ENCODE results near the gene RNF126.
"Not testable (repeated sequence)": the region's sequence is repeated elsewhere in the genome, so short reads cannot be mapped to it uniquely, and the experiment has no call there.

Gene RNF126

DNA sequence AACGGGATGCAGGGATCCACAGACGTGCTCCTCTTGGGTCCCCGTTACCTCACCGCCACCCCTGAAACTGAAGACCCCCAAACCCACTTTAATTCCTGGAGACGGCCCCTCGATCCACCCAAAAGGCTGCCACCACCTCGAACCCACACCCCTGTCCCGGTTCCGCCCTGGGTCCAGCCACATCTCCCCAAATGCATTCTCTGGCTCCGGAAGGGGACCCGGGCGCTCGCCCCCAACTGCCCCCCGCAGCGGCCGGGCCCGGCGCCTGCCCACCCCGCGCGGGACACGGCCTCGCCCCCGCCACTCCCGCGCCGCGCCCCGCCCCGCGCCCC is 13.0 kb upstream of the RNF126 start:
- WGBS (ENCODE audit: insufficient coverage), result 7% methylated on average over 17 of the region's 31 CpGs
- DNase-seq, result no peak
- Histone ChIP-seq H3K9me3 (ENCODE audit: control extremely low read depth in 1 of 5, control insufficient read depth in 4 of 5, insufficient read depth in 2 of 5, low read depth in 1 of 5, low read length in 4 of 5) (no peaks in the 10 kb centered on the region), H3K36me3 (ENCODE audit: control insufficient read depth in 4 of 4, insufficient read depth in 4 of 4, low read length in 3 of 4) (no peaks in the 10 kb centered on the region), H3K27me3 (replicated peaks in 2 of 5; ENCODE audit: control insufficient read depth in 4 of 5, insufficient read depth in 5 of 5, low read length in 4 of 5) (peaks cover 0 to 33% (median 10%) of the 10 kb centered on the region in 5 experiments), H3K27ac (ENCODE audit: insufficient read depth in 1 of 2, low read depth in 1 of 2, low read length in 2 of 2, poor library complexity in 1 of 2, severe bottlenecking in 2 of 2) (no peak overlapping the region), H3K4me3 (ENCODE audit: control insufficient read depth in 1 of 7, extremely low read depth in 1 of 7, insufficient read depth in 4 of 7, low read depth in 2 of 7, low read length in 6 of 7) (peak overlapping the region in 1 of 7 experiments; percentile 13), H3K4me1 (ENCODE audit: control extremely low read depth in 1 of 4, control insufficient read depth in 4 of 4, insufficient read depth in 4 of 4, low read length in 3 of 4) (peaks cover 0 to 25% (median 19%) of the 10 kb centered on the region in 4 experiments)
- POLR2A ChIA-PET, result no interaction called here
- CTCF ChIA-PET, result interaction anchor here (1.0 to 1.3 kb wide), 3 partner anchors 9 to 32 kb away, joined by 3 to 5 read pairs (median 3); partner anchors contain the start of gene PALM

DNA sequence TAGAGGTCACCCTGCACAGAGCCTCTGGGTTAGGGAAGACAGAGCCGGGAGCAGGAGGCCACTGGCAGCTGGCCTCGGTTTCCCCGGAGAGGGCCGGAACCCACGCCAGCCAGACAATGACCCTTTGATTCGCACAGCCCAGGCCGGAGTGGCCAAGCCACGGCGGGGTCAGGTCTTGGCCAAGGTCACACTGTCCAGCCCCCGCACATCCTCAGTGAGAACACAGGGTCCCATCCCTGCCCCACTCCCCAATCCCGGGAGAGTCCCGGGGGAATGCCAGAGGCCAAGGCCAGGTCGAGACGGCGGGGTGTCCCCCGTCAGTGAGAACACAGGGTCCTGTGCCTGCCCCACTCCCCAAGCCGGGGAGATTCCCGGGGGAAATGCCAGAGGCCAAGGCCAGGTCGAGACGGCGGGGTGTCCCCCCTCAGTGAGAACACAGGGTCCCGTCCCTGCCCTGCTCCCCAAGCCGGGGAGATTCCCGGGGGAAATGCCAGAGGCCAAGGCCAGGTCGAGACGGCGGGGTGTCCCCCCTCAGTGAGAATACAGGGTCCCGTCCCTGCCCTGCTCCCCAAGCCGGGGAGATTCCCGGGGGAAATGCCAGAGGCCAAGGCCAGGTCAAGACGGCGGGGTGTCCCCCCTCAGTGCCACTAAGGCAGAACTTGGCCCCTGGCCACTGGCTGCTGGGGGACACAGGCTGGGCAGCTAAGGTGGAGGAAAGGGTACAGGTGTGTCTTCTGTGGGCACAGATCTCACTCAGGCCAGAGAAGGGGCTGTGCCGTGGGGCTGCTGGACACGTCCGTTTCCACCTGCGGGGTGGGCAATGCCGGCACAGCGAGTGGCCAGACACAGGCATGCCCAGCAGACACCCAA is 11.5 kb upstream of the RNF126 start:
- no peaks in the 10 kb centered on the region for H3K36me3 ChIP-seq (ENCODE audit: control insufficient read depth in 4 of 4, insufficient read depth in 4 of 4, low read length in 3 of 4)
- peaks cover 0 to 32% (median 20%) of the 10 kb centered on the region in 4 experiments for H3K4me1 ChIP-seq (ENCODE audit: control extremely low read depth in 1 of 4, control insufficient read depth in 4 of 4, insufficient read depth in 4 of 4, low read length in 3 of 4)
- ChIA-PET POLR2A (no interaction called here), CTCF (interaction anchor here (0.6 to 1.3 kb wide), 3 partner anchors 8 to 13 kb away, joined by 3 to 5 read pairs (median 3); no protein-coding TSS in a partner anchor)
- no peak for DNase-seq
- H3K9me3 ChIP-seq (ENCODE audit: control extremely low read depth in 1 of 5, control insufficient read depth in 4 of 5, insufficient read depth in 2 of 5, low read depth in 1 of 5, low read length in 4 of 5), result no peaks in the 10 kb centered on the region
- WGBS (ENCODE audit: insufficient coverage), result 92% methylated on average over 23 of the region's 38 CpGs
- peaks cover 0 to 33% (median 10%) of the 10 kb centered on the region in 5 experiments for H3K27me3 ChIP-seq (replicated peaks in 2 of 5; ENCODE audit: control insufficient read depth in 4 of 5, insufficient read depth in 5 of 5, low read length in 4 of 5)
- no peak overlapping the region for H3K4me3 ChIP-seq (ENCODE audit: control insufficient read depth in 1 of 7, extremely low read depth in 1 of 7, insufficient read depth in 4 of 7, low read depth in 2 of 7, low read length in 6 of 7)
- H3K27ac ChIP-seq (ENCODE audit: insufficient read depth in 1 of 2, low read depth in 1 of 2, low read length in 2 of 2, poor library complexity in 1 of 2, severe bottlenecking in 2 of 2), result no peak overlapping the region

DNA sequence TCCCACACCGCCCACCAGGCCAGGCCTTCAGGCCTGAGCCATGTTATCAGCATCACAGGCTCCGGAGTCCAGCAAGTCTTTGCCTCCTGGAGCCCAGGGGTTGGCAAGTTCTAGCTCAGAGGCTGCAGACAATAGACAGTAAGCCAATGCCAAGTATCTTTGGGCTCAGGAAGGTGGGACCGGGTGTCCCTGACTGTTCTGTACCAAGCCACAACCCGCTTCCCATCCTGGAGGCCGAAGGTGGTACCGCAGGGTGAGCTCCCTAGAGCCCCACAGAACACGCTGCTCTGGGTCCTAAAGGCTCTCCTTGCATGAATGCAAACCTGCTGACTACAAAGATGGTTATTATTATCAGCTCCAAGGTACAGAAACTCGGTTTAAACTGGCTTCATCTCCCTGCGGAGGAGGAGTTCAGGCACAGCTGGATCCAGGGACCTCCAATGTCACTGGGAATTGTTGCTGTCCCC is 7.6 kb upstream of the RNF126 start:
- ChIA-PET POLR2A (interaction anchor here (2.9 kb wide), 1 partner anchor 10 kb away, joined by 20 read pairs; no protein-coding TSS in a partner anchor), CTCF (interaction anchor here (0.6 to 3.3 kb wide), 7 partner anchors 9 to 119 kb away, joined by 3 to 16 read pairs (median 6); no protein-coding TSS in a partner anchor)
- H3K27me3 ChIP-seq (replicated peaks in 2 of 5; ENCODE audit: control insufficient read depth in 4 of 5, insufficient read depth in 5 of 5, low read length in 4 of 5), result peaks cover 0 to 12% (median 5%) of the 10 kb centered on the region in 5 experiments
- 73% methylated on average over 9 of the region's 9 CpGs for WGBS (ENCODE audit: insufficient coverage)
- H3K4me1 ChIP-seq (ENCODE audit: control extremely low read depth in 1 of 4, control insufficient read depth in 4 of 4, insufficient read depth in 4 of 4, low read length in 3 of 4), result peaks cover 0 to 18% (median 14%) of the 10 kb centered on the region in 4 experiments
- H3K9me3 ChIP-seq (ENCODE audit: control extremely low read depth in 1 of 5, control insufficient read depth in 4 of 5, insufficient read depth in 2 of 5, low read depth in 1 of 5, low read length in 4 of 5), result peaks cover 0 to 8% (median 0%) of the 10 kb centered on the region in 5 experiments
- peak in 2 of 3 donors; percentile 67 to 69 for DNase-seq
- no peak overlapping the region for H3K4me3 ChIP-seq (ENCODE audit: control insufficient read depth in 1 of 7, extremely low read depth in 1 of 7, insufficient read depth in 4 of 7, low read depth in 2 of 7, low read length in 6 of 7)
- no peaks in the 10 kb centered on the region for H3K36me3 ChIP-seq (ENCODE audit: control insufficient read depth in 4 of 4, insufficient read depth in 4 of 4, low read length in 3 of 4)
- H3K27ac ChIP-seq (ENCODE audit: insufficient read depth in 1 of 2, low read depth in 1 of 2, low read length in 2 of 2, poor library complexity in 1 of 2, severe bottlenecking in 2 of 2), result no peak overlapping the region

DNA sequence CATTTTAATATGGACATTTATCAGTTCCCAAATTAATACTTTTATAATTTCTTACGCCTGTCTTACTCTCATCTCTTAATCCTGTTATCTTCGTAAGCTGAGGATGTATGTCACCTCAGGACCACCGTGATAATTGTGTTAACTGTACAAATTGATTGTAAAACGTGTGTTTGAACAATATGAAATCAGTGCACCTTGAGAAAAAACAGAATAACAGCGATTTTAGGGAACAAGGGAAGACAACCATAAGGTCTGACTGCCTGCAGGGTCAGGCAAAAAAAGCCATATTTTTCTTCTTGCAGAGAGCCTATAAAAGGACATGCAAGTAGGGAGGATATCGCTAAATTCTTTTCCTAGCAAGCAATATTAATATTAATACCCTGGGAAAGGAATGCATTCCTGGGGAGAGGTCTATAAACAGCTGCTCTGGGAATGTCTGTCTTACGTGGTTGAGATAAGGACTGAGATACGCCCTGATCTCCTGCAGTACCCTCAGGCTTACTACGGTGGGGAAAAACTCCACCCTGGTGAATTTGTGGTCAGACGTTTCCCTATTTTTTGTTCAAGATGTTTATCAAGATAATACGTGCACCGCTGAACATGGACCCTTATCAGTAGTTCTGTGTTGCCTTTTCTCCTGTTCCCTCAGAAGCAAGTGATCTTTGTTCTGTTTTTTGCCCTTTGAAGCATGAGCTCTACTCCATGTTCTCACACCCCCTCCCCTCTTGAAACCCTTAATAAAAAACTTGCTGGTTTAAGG is 5.8 kb upstream of the RNF126 start:
- H3K9me3 ChIP-seq (ENCODE audit: control extremely low read depth in 1 of 5, control insufficient read depth in 4 of 5, insufficient read depth in 2 of 5, low read depth in 1 of 5, low read length in 4 of 5); H3K36me3 ChIP-seq (ENCODE audit: control insufficient read depth in 4 of 4, insufficient read depth in 4 of 4, low read length in 3 of 4); H3K27me3 ChIP-seq (replicated peaks in 2 of 5; ENCODE audit: control insufficient read depth in 4 of 5, insufficient read depth in 5 of 5, low read length in 4 of 5); H3K27ac ChIP-seq (ENCODE audit: insufficient read depth in 1 of 2, low read depth in 1 of 2, low read length in 2 of 2, poor library complexity in 1 of 2, severe bottlenecking in 2 of 2): not testable (repeated sequence)
- peak; percentile 93 to 98 (median 97) for DNase-seq
- 0% methylated on average over 3 of the region's 12 CpGs for WGBS (ENCODE audit: insufficient coverage)
- peaks cover 0 to 29% (median 19%) of the 10 kb centered on the region in 4 experiments for H3K4me1 ChIP-seq (ENCODE audit: control extremely low read depth in 1 of 4, control insufficient read depth in 4 of 4, insufficient read depth in 4 of 4, low read length in 3 of 4)
- ChIA-PET POLR2A (interaction anchor here (0.7 to 2.9 kb wide), 2 partner anchors 12 to 34 kb away, joined by 3 to 20 read pairs; no protein-coding TSS in a partner anchor), CTCF (interaction anchor here (0.6 to 3.3 kb wide), 14 partner anchors 8 to 241 kb away, joined by 3 to 16 read pairs (median 4); no protein-coding TSS in a partner anchor)
- H3K4me3 ChIP-seq (ENCODE audit: control insufficient read depth in 1 of 7, extremely low read depth in 1 of 7, insufficient read depth in 4 of 7, low read depth in 2 of 7, low read length in 6 of 7), result peak overlapping the region in 1 of 7 experiments; percentile 22

DNA sequence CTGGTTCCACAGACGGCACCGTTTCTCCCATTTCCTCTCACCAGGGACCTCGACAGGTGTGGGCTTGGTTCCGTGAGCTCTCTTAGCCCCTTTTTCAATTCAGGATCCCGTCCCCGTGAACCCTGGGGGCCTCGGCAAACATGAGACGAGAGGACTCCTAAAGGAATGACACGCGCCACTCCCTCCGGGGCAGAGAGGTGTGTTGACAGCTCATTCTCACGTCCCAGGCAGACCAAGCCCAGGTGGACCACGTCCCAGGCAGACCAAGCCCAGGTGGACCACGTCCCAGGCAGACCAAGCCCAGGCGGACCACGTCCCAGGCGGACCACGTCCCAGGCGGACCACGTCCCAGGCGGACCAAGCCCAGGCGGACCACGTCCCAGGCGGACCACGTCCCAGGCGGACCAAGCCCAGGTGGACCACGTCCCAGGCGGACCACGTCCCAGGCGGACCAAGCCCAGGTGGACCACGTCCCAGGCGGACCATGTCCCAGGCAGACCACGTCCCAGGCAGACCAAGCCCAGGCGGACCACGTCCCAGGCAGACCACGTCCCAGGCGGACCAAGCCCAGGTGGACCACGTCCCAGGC is 4.1 kb upstream of the RNF126 start:
- H3K4me3 ChIP-seq (ENCODE audit: control insufficient read depth in 1 of 7, extremely low read depth in 1 of 7, insufficient read depth in 4 of 7, low read depth in 2 of 7, low read length in 6 of 7); H3K27me3 ChIP-seq (replicated peaks in 2 of 5; ENCODE audit: control insufficient read depth in 4 of 5, insufficient read depth in 5 of 5, low read length in 4 of 5); H3K27ac ChIP-seq (ENCODE audit: insufficient read depth in 1 of 2, low read depth in 1 of 2, low read length in 2 of 2, poor library complexity in 1 of 2, severe bottlenecking in 2 of 2); H3K9me3 ChIP-seq (ENCODE audit: control extremely low read depth in 1 of 5, control insufficient read depth in 4 of 5, insufficient read depth in 2 of 5, low read depth in 1 of 5, low read length in 4 of 5); POLR2A ChIA-PET; DNase-seq; H3K36me3 ChIP-seq (ENCODE audit: control insufficient read depth in 4 of 4, insufficient read depth in 4 of 4, low read length in 3 of 4): not testable (repeated sequence)
- whole genome bisulfite sequencing (ENCODE audit: insufficient coverage), result 83% methylated on average over 23 of the region's 38 CpGs
- peaks cover 0 to 36% (median 28%) of the 10 kb centered on the region in 4 experiments for H3K4me1 ChIP-seq (ENCODE audit: control extremely low read depth in 1 of 4, control insufficient read depth in 4 of 4, insufficient read depth in 4 of 4, low read length in 3 of 4)
- CTCF ChIA-PET, result interaction anchor here (0.6 to 1.2 kb wide), 5 partner anchors 8 to 1891 kb away, joined by 3 read pairs; no protein-coding TSS in a partner anchor

DNA sequence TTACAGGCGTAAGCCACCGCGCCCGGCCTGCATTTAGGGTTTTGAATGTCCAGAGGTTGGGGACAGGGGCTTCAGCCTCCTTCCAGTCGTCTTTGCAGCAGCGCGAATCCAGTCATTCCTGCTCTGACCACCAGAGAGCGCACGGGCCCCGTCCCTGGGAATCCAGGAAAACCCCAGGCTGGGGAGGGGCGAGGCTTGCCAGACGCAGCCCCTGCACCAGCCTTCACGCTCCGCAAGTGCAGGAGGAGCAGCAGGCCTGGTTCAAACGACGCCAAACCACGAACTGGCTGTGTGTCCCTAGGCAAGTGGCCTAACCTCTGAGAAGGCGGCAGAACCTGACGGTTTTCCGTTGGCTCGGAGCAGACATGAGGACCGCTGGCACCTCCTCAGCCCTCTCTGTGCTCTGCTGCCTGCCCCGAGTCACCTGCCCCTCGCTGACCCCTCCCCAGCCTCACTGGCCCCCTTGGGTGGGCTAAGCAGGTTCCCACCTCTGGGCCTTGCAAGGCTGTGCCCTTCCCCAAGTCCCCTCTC is 2.0 kb upstream of the RNF126 start:
- WGBS (ENCODE audit: insufficient coverage), result 3% methylated on average over 20 of the region's 24 CpGs
- H3K9me3 ChIP-seq (ENCODE audit: control extremely low read depth in 1 of 5, control insufficient read depth in 4 of 5, insufficient read depth in 2 of 5, low read depth in 1 of 5, low read length in 4 of 5), result peaks cover 0 to 8% (median 0%) of the 10 kb centered on the region in 5 experiments
- H3K4me1 ChIP-seq (ENCODE audit: control extremely low read depth in 1 of 4, control insufficient read depth in 4 of 4, insufficient read depth in 4 of 4, low read length in 3 of 4), result peaks cover 0 to 50% (median 46%) of the 10 kb centered on the region in 4 experiments
- CTCF ChIA-PET, result interaction anchor here (0.6 to 1.0 kb wide), 3 partner anchors 10 to 199 kb away, joined by 3 to 4 read pairs (median 3); no protein-coding TSS in a partner anchor
- POLR2A ChIA-PET, result no interaction called here
- H3K27ac ChIP-seq (ENCODE audit: insufficient read depth in 1 of 2, low read depth in 1 of 2, low read length in 2 of 2, poor library complexity in 1 of 2, severe bottlenecking in 2 of 2), result no peak overlapping the region
- no peaks in the 10 kb centered on the region for H3K27me3 ChIP-seq (replicated peaks in 2 of 5; ENCODE audit: control insufficient read depth in 4 of 5, insufficient read depth in 5 of 5, low read length in 4 of 5)
- DNase-seq, result peak; percentile 85 to 91 (median 88)
- H3K36me3 ChIP-seq (ENCODE audit: control insufficient read depth in 4 of 4, insufficient read depth in 4 of 4, low read length in 3 of 4), result peaks cover 0 to 10% (median 0%) of the 10 kb centered on the region in 4 experiments
- peak overlapping the region in 1 of 7 experiments; percentile 16 for H3K4me3 ChIP-seq (ENCODE audit: control insufficient read depth in 1 of 7, extremely low read depth in 1 of 7, insufficient read depth in 4 of 7, low read depth in 2 of 7, low read length in 6 of 7)
